ENCODE measurements around the gene UBE2I. TPM values are rescaled to one million over a fixed set of nuclear protein-coding genes. Genes with fewer than 3 reads are reported as not detected.

The UBE2I gene
- total RNA-seq, 2 experiments from 2014 or later = 245 to 254 TPM

DNA sequence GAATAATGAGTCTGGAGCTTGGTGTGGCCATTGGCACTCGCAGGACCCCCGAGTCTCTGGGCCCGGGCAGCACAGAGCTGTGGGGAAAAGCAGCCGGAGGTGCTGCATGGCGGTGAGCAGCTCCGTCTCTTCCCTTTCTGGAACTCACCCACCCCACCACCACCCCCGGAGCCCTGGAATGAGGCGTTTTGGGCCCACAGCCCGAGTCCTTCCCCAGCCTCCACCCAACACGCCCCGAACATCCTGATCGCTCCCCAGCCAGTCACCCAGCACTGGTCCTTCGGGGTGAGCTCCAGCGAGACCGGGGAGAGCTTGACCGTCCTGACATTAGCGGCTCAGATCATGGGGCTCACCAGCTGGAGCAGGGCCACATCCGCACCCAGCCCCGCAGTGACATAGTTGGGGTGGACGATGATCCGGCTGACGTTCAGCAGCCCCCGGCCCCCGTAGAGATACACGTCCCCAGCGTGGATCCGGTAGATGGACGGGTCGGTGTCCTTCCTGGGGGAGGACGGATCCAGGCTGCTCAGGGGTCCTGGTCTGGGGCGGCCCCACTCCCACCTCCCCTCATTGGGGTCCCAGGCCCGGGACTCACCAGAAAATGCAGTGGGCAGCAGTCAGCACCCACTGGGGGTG, 47.1 kb upstream of the UBE2I start:
- DNase-seq (no peak), ATAC-seq (no peak)
- no peaks in the 10 kb centered on the region for H3K36me3 Mint-ChIP-seq (ENCODE audit: low read depth)
- TF ChIP-seq, protein P1, sequence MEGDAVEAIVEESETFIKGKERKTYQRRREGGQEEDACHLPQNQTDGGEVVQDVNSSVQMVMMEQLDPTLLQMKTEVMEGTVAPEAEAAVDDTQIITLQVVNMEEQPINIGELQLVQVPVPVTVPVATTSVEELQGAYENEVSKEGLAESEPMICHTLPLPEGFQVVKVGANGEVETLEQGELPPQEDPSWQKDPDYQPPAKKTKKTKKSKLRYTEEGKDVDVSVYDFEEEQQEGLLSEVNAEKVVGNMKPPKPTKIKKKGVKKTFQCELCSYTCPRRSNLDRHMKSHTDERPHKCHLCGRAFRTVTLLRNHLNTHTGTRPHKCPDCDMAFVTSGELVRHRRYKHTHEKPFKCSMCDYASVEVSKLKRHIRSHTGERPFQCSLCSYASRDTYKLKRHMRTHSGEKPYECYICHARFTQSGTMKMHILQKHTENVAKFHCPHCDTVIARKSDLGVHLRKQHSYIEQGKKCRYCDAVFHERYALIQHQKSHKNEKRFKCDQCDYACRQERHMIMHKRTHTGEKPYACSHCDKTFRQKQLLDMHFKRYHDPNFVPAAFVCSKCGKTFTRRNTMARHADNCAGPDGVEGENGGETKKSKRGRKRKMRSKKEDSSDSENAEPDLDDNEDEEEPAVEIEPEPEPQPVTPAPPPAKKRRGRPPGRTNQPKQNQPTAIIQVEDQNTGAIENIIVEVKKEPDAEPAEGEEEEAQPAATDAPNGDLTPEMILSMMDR (IDR thresholded peaks at IDR 0.05) = no peak
- intact Hi-C loops (cut with micrococcal nuclease) = no loop called here
- peaks cover 4% of the 10 kb centered on the region for H3K9me3 Mint-ChIP-seq
- H3K4me1 Mint-ChIP-seq (ENCODE audit: low read depth) = peaks cover 3% of the 10 kb centered on the region
- peaks cover 21% of the 10 kb centered on the region for H3K27me3 Mint-ChIP-seq
- POLR2A ChIA-PET = no interaction called here
- H3K4me3 Mint-ChIP-seq = no peak overlapping the region
- CTCF ChIA-PET = no interaction called here
- H3K27ac Mint-ChIP-seq = no peak overlapping the region

DNA sequence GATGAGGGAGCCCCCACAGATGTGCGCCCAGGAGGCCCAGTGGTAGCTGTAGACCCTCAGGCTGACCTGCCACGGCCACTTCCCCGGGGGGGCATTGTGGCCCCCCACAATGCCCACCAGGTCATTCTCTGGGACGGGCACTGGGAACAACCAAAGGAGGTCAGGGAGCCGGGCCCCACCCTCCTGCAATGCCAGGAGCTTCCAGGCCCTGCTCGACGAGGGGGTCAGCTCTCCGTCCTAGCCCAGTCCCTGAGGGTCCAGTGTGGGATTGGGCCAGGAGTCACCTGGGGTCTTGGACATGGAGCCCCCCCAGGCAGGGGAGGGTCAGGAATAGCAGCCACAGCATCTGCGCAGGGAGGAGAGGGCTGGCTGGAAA, 46.6 kb upstream of the UBE2I start:
- CTCF ChIA-PET = no interaction called here
- peaks cover 3% of the 10 kb centered on the region for H3K4me1 Mint-ChIP-seq (ENCODE audit: low read depth)
- no peak overlapping the region for H3K4me3 Mint-ChIP-seq
- no peak overlapping the region for H3K27ac Mint-ChIP-seq
- no peak for DNase-seq
- ATAC-seq = no peak
- no peaks in the 10 kb centered on the region for H3K36me3 Mint-ChIP-seq (ENCODE audit: low read depth)
- POLR2A ChIA-PET = no interaction called here
- TF ChIP-seq, protein P1 (IDR thresholded peaks at IDR 0.05) = no peak
- intact Hi-C loops (cut with micrococcal nuclease) = no loop called here
- peaks cover 21% of the 10 kb centered on the region for H3K27me3 Mint-ChIP-seq
- H3K9me3 Mint-ChIP-seq = peaks cover 4% of the 10 kb centered on the region

DNA sequence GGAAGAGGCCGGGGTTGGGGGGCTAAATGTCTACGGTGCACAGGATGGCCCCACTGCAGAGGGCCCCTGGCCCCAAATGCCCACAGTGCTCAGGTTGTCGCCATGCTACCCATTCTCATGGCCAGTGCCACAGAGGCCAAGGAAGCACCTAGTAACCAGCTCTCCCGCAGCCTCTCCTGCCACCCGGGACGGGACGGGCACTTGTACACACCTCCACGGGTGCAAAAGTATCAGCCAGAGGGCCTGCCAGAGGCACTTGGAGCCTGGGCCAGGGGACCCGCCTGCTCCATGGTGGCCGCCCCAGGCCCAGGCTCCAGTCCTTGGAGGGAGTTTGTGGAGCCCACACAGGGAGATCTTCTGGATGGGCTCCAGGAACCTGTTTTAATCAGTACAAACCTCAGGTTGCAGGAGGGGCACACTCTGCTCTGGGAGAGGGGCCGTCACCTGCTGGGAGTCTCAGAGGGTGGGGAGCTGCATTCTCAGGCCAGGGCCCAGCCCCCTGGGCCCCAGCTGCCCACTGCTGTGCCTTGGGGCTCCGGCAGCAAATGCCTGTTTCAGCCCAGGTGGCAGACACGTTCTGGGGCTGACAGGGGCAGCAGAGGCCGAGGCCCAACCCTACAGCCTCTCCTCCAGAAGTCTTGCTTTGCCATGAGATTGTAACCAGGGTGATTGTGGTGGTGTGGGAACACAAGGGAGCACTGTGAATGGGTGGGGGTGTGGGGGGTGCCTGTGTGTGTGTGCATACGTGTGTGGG, 45.7 kb upstream of the UBE2I start:
- Mint-ChIP-seq H3K9me3 (peaks cover 4% of the 10 kb centered on the region), H3K4me3 (no peak overlapping the region), H3K27ac (no peak overlapping the region), H3K4me1 (ENCODE audit: low read depth) (peaks cover 3% of the 10 kb centered on the region), H3K27me3 (peaks cover 21% of the 10 kb centered on the region), H3K36me3 (ENCODE audit: low read depth) (no peaks in the 10 kb centered on the region)
- ATAC-seq (no peak), DNase-seq (no peak)
- POLR2A ChIA-PET = no interaction called here
- intact Hi-C loops (cut with micrococcal nuclease) = no loop called here
- CTCF ChIA-PET = no interaction called here
- TF ChIP-seq, protein P1 (IDR thresholded peaks at IDR 0.05) = no peak

DNA sequence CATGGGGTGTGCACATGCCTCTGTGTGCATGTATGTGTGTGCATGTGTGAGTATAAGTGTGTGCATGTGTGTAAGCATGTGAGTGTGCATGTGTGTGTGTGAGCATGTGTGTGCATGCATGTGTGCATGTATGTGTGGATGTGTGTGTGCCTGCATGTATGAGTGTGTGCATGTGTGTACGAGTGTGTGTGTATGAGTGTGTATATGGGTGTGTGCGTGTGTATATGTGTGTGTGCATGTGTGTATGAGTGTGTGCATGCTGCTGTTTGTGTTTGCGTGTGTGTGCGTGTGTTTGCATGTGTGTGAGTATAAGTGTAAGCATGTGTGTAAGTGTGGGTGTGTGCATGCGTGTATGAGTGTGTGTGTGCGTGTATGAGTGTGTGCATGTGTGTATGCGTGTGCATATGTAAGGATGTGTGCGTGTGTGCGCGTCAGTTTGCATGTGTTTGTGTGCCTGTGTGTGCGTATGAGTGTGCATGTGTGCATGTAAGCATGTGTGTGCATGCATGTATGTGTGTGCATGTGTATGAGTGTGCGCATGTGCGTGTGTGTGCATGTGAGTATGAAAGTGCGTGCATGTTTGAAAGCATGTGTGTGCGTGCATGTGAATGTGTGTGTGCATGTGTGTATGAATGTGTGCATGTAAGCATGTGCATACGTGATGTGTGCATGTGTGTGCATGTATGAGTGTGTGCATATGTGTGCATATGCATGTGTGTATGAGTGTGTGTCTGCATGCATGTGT, 44.9 kb upstream of the UBE2I start:
- CTCF ChIA-PET = no interaction called here
- DNase-seq (no peak), ATAC-seq (no peak)
- TF ChIP-seq, protein P1 (IDR thresholded peaks at IDR 0.05) = no peak
- POLR2A ChIA-PET = no interaction called here
- peaks cover 4% of the 10 kb centered on the region for H3K9me3 Mint-ChIP-seq
- no peak overlapping the region for H3K27ac Mint-ChIP-seq
- no peak overlapping the region for H3K4me3 Mint-ChIP-seq
- intact Hi-C loops (cut with micrococcal nuclease) = no loop called here
- no peaks in the 10 kb centered on the region for H3K36me3 Mint-ChIP-seq (ENCODE audit: low read depth)
- H3K27me3 Mint-ChIP-seq = peaks cover 17% of the 10 kb centered on the region
- H3K4me1 Mint-ChIP-seq (ENCODE audit: low read depth) = no peaks in the 10 kb centered on the region

DNA sequence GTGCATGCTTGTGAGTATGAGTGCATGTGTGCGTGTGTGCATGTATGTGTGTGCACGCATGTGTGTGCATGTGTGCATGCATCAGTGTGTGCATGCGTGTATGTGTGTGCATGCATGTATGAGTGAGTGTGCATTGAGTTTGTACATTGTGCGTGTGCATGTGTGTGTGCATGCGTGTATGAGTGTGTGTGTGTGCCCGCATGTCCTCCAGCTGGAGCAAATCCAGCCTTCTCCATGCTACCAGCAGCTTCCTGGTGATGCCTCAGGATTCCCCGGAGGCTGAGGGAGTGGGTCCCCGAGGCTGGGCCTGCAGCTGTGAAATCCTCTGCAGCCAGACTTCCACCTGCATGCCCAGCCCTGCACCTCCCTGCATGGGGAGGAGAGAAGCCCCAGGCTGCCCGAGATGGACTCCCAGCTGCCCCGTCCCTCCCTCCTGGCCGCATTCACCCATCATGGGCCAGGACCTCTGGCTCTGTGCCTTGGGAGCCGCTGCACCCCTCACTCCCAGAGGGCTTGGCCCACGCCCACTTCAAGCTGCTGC, 44.3 kb upstream of the UBE2I start:
- TF ChIP-seq, protein P1 (IDR thresholded peaks at IDR 0.05) = no peak
- no peak for DNase-seq
- Mint-ChIP-seq H3K4me1 (ENCODE audit: low read depth) (no peaks in the 10 kb centered on the region), H3K36me3 (ENCODE audit: low read depth) (no peaks in the 10 kb centered on the region), H3K4me3 (no peak overlapping the region), H3K9me3 (peaks cover 4% of the 10 kb centered on the region), H3K27me3 (peaks cover 14% of the 10 kb centered on the region), H3K27ac (no peak overlapping the region)
- POLR2A ChIA-PET = no interaction called here
- ATAC-seq = no peak
- CTCF ChIA-PET = no interaction called here
- intact Hi-C loops (cut with micrococcal nuclease) = no loop called here

Data from activated CD8-positive, alpha-beta T cell treated with anti-CD3 and anti-CD28 coated beads for 36 hours (primary cell).